Fibroblast of pulmonary artery (primary cell): ENCODE results near the gene FICD.

Experiments used
- DNase-seq: peaks from one replicate; pipeline ENCODE4 v3.0.0-alpha.2; 2010; ENCODE audit warnings: low read depth
- H3K4me3 ChIP-seq: replicated peaks from 2 replicates; pipeline ENCODE4 v1.5.1; 2011; ENCODE audit warnings: low read depth, mild to moderate bottlenecking, control low read depth, low read length, moderate library complexity
- TF ChIP-seq, protein P1 (sequence below): IDR thresholded peaks from 2 replicates; pipeline ENCODE4 v1.5.1; 2011; ENCODE audit warnings: mild to moderate bottlenecking, control low read depth, low read length, inconsistent platforms; ENCODE audit errors: missing control alignments

Gene FICD

DNA sequence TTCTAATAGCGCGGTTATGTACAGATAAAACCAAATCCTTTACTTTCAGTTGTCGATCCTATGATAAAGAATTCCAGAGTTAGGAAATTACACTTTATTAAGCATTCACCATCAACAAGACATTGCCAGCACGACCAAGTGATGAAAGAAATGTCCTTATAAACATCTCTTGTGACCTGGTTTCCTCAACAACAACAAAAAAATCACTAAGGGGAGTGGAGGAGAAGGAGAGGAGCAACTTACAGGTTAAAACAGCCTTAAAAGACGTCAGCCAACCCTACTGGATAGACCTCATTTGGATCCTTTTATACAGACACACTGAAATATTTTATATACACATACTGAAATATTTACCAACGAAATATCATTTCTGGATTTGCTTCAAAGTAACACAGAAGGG lies 23.1 kb downstream of the FICD start:
- TF ChIP-seq, protein P1, sequence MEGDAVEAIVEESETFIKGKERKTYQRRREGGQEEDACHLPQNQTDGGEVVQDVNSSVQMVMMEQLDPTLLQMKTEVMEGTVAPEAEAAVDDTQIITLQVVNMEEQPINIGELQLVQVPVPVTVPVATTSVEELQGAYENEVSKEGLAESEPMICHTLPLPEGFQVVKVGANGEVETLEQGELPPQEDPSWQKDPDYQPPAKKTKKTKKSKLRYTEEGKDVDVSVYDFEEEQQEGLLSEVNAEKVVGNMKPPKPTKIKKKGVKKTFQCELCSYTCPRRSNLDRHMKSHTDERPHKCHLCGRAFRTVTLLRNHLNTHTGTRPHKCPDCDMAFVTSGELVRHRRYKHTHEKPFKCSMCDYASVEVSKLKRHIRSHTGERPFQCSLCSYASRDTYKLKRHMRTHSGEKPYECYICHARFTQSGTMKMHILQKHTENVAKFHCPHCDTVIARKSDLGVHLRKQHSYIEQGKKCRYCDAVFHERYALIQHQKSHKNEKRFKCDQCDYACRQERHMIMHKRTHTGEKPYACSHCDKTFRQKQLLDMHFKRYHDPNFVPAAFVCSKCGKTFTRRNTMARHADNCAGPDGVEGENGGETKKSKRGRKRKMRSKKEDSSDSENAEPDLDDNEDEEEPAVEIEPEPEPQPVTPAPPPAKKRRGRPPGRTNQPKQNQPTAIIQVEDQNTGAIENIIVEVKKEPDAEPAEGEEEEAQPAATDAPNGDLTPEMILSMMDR: no peak
- H3K4me3 ChIP-seq: no peak overlapping the region
- no peak for DNase-seq

DNA sequence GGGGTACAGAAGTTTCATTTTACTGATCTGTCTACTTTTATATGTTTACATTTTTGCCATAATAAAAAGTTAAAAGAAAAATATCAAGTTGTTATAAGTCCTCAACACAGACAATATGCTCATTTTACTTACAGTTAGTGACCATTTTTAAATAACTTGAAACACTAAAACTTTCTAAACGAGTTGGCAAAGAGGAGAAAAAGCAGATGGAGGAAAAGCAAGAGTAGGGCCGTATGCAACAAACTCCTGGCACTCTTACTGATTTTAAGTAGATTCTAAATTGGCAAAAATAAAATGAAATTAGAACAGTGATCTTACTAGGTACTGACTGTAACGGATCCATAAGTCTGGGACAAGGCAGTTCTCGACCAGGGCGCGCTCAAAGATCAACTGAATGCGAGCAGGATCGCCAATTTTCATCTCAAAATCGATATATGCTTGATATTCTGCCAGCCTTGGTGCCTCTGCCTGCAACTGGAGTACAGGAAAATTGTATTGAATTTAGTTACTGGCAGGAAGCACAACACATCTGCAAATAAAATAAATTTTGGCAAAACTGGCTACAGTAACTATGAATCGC lies 23.6 kb downstream of the FICD start:
- no peak for DNase-seq
- TF ChIP-seq, protein P1: no peak
- no peak overlapping the region for H3K4me3 ChIP-seq

DNA sequence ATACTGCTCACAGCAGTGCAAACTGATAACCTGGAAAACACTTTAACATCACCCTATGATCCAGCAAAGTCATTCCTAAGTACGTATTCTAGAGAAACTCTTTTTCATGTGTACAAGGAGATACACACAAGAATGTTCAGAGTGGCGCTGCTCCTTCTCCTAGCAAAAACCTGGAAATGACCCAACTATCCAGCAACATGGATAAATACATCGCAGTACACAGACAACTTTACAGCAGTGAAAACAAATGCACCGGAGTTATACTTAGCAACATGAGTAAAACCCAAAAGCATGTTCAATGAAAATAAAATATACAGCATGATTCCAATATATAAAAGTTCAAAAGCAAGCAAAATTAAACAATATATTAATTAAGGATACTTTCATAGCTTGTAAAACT lies 27.2 kb downstream of the FICD start:
- TF ChIP-seq, protein P1: no peak
- no peak for DNase-seq
- H3K4me3 ChIP-seq: no peak overlapping the region

DNA sequence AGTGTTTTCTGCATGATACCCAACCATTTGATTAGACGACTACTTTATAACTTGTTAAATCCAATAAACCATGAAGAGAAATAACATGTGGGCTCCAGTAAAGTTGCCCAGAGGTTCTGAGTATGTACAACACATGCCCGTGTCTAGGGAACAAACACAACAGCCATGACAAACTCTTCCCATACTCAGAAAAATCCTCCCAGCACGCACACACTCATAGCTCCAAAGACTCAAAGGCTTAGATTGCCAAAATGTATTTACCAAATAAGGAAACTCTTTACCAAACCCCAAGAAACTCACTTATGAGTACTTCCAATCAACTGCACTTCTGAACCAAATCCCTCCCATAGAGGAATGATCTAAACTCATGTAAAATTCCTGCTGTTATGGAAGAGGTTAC lies 28.6 kb downstream of the FICD start:
- H3K4me3 ChIP-seq: no peak overlapping the region
- DNase-seq: no peak
- TF ChIP-seq, protein P1: no peak

DNA sequence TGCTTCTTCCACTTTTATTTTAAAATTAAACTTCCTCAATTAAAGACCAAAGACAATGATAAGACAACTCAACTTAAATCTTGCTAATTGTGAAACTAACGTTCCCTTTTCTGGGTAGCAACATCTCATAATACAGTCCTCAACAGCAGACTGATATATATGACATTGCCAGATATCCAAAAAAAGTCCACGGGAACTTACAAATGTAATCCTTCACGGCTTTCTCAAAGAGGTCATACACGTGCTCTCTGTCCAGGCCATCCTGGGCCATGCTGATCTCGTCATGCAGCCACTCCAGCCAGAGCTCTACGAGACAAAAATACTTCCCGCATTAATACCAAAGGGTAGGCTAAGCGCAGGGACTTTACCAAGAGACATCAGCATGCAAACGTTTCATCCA lies 32.6 kb downstream of the FICD start:
- DNase-seq: no peak
- TF ChIP-seq, protein P1: no peak
- no peak overlapping the region for H3K4me3 ChIP-seq

DNA sequence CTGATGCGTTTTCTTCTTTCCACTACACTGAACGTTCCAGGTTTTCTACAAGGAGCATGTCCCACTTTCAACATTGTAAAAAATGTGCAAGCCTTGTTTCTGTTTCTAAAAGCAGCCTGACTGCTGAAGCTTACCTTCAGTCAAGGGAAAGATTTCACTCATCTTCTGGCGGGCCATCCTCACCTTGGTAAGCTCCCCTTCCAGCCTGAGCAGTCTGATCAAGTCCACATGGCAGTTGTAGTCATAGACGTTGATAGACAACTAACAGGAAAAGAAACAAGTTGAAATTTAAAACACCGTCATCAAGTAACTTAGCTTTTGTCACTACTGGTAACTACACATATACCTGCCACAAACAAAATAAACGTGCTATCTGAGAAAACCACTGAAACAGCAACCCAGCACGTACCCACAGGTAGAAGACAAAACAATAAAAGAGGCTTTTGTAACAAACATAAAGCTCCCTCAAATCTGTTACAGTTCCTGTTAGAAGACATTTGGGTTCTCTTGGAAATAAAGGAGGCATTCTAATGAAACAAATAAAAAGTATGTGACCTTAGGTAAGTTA lies 34.0 kb downstream of the FICD start:
- DNase-seq: no peak
- TF ChIP-seq, protein P1: no peak
- no peak overlapping the region for H3K4me3 ChIP-seq

DNA sequence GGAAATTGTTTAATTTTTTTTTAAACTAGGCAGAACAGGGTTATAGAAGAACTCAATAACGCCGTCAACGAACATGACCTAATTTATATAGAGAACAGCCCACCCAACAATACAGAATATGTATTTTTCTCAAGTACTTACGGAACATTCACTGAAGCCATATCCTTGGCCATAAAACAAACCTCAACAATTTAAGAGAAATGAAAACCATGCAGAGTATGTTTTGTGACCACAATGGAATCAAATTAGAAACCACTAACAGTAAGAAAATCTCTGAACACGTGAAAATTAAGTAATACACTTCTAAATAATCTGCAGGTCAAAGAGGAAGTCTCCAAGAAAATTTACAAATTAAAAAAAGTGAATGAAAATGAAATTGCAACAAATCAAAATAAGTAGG lies 36.5 kb downstream of the FICD start:
- TF ChIP-seq, protein P1: no peak
- DNase-seq: peak; percentile 50
- no peak overlapping the region for H3K4me3 ChIP-seq
